ENCODE measurements around the gene SLC35E3.
"Not testable (repeated sequence)": the region's sequence is repeated elsewhere in the genome, so short reads cannot be mapped to it uniquely, and the experiment has no call there.

The SLC35E3 gene

DNA sequence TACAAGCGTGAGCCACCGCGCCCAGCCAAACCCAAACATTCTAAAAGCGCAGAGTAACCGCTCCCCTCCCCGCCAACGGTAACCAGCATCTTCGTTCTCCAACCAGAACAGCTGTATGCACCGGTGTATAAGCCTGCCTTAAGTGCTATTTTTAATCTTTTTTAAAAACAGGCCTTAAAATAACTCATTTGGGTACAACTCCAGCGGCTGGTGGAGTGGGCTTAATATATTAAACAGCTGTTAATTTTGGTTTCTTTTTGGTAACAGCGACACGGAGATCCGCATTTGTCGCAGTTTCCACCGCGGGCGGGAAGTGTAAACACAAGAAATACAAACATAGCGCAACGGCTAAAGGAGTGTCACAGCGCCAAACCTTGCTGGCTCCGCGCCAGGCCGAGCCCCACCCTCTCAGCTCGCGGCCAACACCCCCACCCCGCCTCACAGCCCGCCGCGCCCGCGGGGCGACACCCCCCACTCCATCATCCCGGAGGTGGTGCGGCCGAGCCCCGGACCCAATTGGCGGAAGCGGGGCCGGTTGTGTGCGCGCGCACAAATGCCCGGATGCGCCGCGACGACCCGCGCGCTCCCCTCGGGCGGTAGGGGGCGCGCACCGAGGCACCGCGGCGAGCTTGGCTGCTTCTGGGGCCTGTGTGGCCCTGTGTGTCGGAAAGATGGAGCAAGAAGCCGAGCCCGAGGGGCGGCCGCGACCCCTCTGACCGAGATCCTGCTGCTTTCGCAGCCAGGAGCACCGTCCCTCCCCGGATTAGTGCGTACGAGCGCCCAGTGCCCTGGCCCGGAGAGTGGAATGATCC is 61.8 kb downstream of the SLC35E3 start, which contains the start of gene MDM2:
TSS of gene MDM2 (plus strand) at position 602 of the 812 bp plus-strand sequence. CDS start 301 bp downstream, outside the sequence.
- Histone ChIP-seq H2BK5ac (ENCODE audit: low read length) (peak within 1 kb of the TSS; percentile 44), H3K4me1 (ENCODE audit: control insufficient read depth, low read depth, low read length) (peaks cover 6% of the 10 kb centered on the region), H3K27ac (ENCODE audit: low read depth, low read length) (peak within 1 kb of the TSS; percentile 100), H4K8ac (ENCODE audit: low read depth, low read length) (peak within 1 kb of the TSS; percentile 30), H3K23ac (ENCODE audit: low read length) (no peak within 1 kb of the TSS), H4K5ac (ENCODE audit: low read length) (no peak within 1 kb of the TSS), H2BK120ac (ENCODE audit: low read depth, low read length) (peak within 1 kb of the TSS; percentile 98), H3K27me3 (ENCODE audit: insufficient read depth, low read length, poor library complexity) (no peaks in the 10 kb centered on the region), H2BK15ac (replicated peaks; ENCODE audit: low read depth) (no peak within 1 kb of the TSS), H3K79me1 (ENCODE audit: low read length) (peaks cover 2% of the 10 kb centered on the region), H2AK5ac (ENCODE audit: low read length) (no peak within 1 kb of the TSS), H3K18ac (ENCODE audit: low read length) (peak within 1 kb of the TSS; percentile 100), H3K4ac (ENCODE audit: low read depth, low read length) (peak within 1 kb of the TSS; percentile 99), H3K56ac (ENCODE audit: low read length) (peak within 1 kb of the TSS; percentile 93), H3K79me2 (ENCODE audit: control insufficient read depth, insufficient read depth, low read length) (peaks cover 6% of the 10 kb centered on the region), H3K4me3 (ENCODE audit: low read length) (peak within 1 kb of the TSS; percentile 90), H3K9ac (ENCODE audit: low read length) (peak within 1 kb of the TSS; percentile 93), H3K4me2 (ENCODE audit: low read length) (peak within 1 kb of the TSS; percentile 84), H3K36me3 (ENCODE audit: control insufficient read depth, insufficient read depth, low read length) (no peaks in the 10 kb centered on the region)
- no CpG with 5 or more reads among the region's 72 CpGs for WGBS (ENCODE audit: extremely low coverage, insufficient coverage, low lambda C conversion rate)
- peak; percentile 97 for DNase-seq

DNA sequence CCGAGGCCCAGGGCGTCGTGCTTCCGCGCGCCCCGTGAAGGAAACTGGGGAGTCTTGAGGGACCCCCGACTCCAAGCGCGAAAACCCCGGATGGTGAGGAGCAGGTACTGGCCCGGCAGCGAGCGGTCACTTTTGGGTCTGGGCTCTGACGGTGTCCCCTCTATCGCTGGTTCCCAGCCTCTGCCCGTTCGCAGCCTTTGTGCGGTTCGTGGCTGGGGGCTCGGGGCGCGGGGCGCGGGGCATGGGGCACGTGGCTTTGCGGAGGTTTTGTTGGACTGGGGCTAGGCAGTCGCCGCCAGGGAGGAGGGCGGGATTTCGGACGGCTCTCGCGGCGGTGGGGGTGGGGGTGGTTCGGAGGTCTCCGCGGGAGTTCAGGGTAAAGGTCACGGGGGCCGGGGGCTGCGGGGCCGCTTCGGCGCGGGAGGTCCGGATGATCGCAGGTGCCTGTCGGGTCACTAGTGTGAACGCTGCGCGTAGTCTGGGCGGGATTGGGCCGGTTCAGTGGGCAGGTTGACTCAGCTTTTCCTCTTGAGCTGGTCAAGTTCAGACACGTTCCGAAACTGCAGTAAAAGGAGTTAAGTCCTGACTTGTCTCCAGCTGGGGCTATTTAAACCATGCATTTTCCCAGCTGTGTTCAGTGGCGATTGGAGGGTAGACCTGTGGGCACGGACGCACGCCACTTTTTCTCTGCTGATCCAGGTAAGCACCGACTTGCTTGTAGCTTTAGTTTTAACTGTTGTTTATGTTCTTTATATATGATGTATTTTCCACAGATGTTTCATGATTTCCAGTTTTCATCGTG is 62.6 kb downstream of the SLC35E3 start:
- H4K5ac ChIP-seq (ENCODE audit: low read length) = no peak overlapping the region
- H3K4me1 ChIP-seq (ENCODE audit: control insufficient read depth, low read depth, low read length) = peaks cover 6% of the 10 kb centered on the region
- H3K18ac ChIP-seq (ENCODE audit: low read length) = peak overlapping the region; percentile 100
- peak overlapping the region; percentile 99 for H3K4ac ChIP-seq (ENCODE audit: low read depth, low read length)
- peak overlapping the region; percentile 98 for H2BK120ac ChIP-seq (ENCODE audit: low read depth, low read length)
- H3K4me3 ChIP-seq (ENCODE audit: low read length) = peak overlapping the region; percentile 90
- no peak overlapping the region for H2AK5ac ChIP-seq (ENCODE audit: low read length)
- H3K79me2 ChIP-seq (ENCODE audit: control insufficient read depth, insufficient read depth, low read length) = peaks cover 6% of the 10 kb centered on the region
- H3K56ac ChIP-seq (ENCODE audit: low read length) = peak overlapping the region; percentile 93
- no peaks in the 10 kb centered on the region for H3K36me3 ChIP-seq (ENCODE audit: control insufficient read depth, insufficient read depth, low read length)
- H3K27ac ChIP-seq (ENCODE audit: low read depth, low read length) = peak overlapping the region; percentile 100
- WGBS (ENCODE audit: extremely low coverage, insufficient coverage, low lambda C conversion rate) = no CpG with 5 or more reads among the region's 61 CpGs
- peak overlapping the region; percentile 44 for H2BK5ac ChIP-seq (ENCODE audit: low read length)
- no peak overlapping the region for H2BK15ac ChIP-seq (replicated peaks; ENCODE audit: low read depth)
- H4K8ac ChIP-seq (ENCODE audit: low read depth, low read length) = peak overlapping the region; percentile 30
- no peaks in the 10 kb centered on the region for H3K27me3 ChIP-seq (ENCODE audit: insufficient read depth, low read length, poor library complexity)
- H3K23ac ChIP-seq (ENCODE audit: low read length) = no peak overlapping the region
- peak overlapping the region; percentile 93 for H3K9ac ChIP-seq (ENCODE audit: low read length)
- DNase-seq = peak; percentile 91
- peaks cover 2% of the 10 kb centered on the region for H3K79me1 ChIP-seq (ENCODE audit: low read length)
- peak overlapping the region; percentile 61 for H3K4me2 ChIP-seq (ENCODE audit: low read length)

DNA sequence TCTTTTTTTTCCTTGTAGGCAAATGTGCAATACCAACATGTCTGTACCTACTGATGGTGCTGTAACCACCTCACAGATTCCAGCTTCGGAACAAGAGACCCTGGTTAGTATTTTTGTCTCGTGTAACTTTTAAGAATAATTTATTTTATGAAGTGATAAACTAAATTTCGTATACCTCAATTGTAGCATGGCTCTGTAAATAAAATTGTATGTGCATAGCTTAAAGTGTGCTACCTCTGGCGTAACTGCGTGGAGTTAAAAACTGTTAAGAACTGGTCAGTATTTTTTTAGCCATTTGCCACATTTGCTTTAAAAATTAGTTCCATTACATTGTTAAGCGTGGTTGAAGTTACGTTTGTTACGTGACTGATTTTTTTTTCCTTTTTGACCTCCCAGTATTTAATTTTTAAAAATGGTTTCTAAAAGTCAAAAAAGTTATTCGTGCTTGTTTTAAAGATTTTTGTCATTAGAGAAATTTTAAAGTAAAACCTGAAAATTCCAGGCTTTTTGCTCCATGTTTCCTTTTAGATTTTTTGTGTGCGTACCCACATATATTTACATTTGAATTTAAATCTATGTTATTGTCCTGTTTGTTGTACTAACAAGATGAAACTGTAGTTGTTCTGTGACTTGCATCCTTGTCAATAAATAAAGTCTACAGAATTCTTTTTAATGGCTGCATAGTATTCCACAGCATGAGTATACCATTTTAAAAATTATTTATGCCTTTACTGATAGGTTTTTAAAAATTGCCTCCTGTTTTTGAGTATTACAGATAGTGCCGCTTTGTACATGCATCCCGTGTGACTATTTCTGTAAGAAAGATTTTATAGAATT is 63.4 kb downstream of the SLC35E3 start:
- H4K8ac ChIP-seq (ENCODE audit: low read depth, low read length) = no peak overlapping the region
- H3K23ac ChIP-seq (ENCODE audit: low read length) = no peak overlapping the region
- H3K56ac ChIP-seq (ENCODE audit: low read length) = peak overlapping the region; percentile 93
- peak overlapping the region; percentile 58 for H3K4me2 ChIP-seq (ENCODE audit: low read length)
- no peak overlapping the region for H2BK15ac ChIP-seq (replicated peaks; ENCODE audit: low read depth)
- H3K27ac ChIP-seq (ENCODE audit: low read depth, low read length) = peak overlapping the region; percentile 100
- peak overlapping the region; percentile 90 for H3K4me3 ChIP-seq (ENCODE audit: low read length)
- H3K4ac ChIP-seq (ENCODE audit: low read depth, low read length) = no peak overlapping the region
- no peak overlapping the region for H4K5ac ChIP-seq (ENCODE audit: low read length)
- peaks cover 6% of the 10 kb centered on the region for H3K79me2 ChIP-seq (ENCODE audit: control insufficient read depth, insufficient read depth, low read length)
- peak overlapping the region; percentile 28 for H2BK120ac ChIP-seq (ENCODE audit: low read depth, low read length)
- peak overlapping the region; percentile 73 for H3K9ac ChIP-seq (ENCODE audit: low read length)
- WGBS (ENCODE audit: extremely low coverage, insufficient coverage, low lambda C conversion rate) = no CpG with 5 or more reads among the region's 12 CpGs
- peak overlapping the region; percentile 100 for H3K18ac ChIP-seq (ENCODE audit: low read length)
- H2AK5ac ChIP-seq (ENCODE audit: low read length) = no peak overlapping the region
- H2BK5ac ChIP-seq (ENCODE audit: low read length) = no peak overlapping the region
- H3K4me1 ChIP-seq (ENCODE audit: control insufficient read depth, low read depth, low read length) = peaks cover 6% of the 10 kb centered on the region
- no peaks in the 10 kb centered on the region for H3K27me3 ChIP-seq (ENCODE audit: insufficient read depth, low read length, poor library complexity)
- no peaks in the 10 kb centered on the region for H3K36me3 ChIP-seq (ENCODE audit: control insufficient read depth, insufficient read depth, low read length)
- peaks cover 2% of the 10 kb centered on the region for H3K79me1 ChIP-seq (ENCODE audit: low read length)
- no peak for DNase-seq

DNA sequence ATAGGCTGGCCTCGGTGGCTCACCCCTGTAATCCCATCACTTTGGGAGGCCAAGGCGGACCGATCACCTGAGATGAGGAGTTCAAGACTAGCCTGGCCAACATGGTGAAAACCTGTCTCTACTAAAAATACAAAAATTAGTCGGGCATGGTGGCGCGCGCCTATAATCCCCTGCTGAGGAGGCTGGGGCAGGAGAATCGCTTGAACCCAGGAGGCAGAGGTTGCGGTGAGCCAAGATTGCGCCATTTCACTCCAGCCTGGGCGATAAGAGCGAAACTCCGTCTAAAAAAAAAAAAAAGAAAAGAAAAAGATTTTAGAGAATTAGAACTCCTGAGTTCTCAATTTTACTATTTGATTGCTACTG is 64.0 kb downstream of the SLC35E3 start:
- not testable (repeated sequence) for H3K18ac ChIP-seq (ENCODE audit: low read length); H3K4me2 ChIP-seq (ENCODE audit: low read length); H3K4ac ChIP-seq (ENCODE audit: low read depth, low read length); H2BK5ac ChIP-seq (ENCODE audit: low read length); H3K23ac ChIP-seq (ENCODE audit: low read length); H3K36me3 ChIP-seq (ENCODE audit: control insufficient read depth, insufficient read depth, low read length); H2AK5ac ChIP-seq (ENCODE audit: low read length); H3K27ac ChIP-seq (ENCODE audit: low read depth, low read length); H2BK15ac ChIP-seq (replicated peaks; ENCODE audit: low read depth); H4K8ac ChIP-seq (ENCODE audit: low read depth, low read length); H4K5ac ChIP-seq (ENCODE audit: low read length); H3K4me1 ChIP-seq (ENCODE audit: control insufficient read depth, low read depth, low read length); H3K56ac ChIP-seq (ENCODE audit: low read length); H3K4me3 ChIP-seq (ENCODE audit: low read length); DNase-seq; H3K79me1 ChIP-seq (ENCODE audit: low read length); H3K9ac ChIP-seq (ENCODE audit: low read length); H3K79me2 ChIP-seq (ENCODE audit: control insufficient read depth, insufficient read depth, low read length); H3K27me3 ChIP-seq (ENCODE audit: insufficient read depth, low read length, poor library complexity)
- H2BK120ac ChIP-seq (ENCODE audit: low read depth, low read length) = peak overlapping the region; percentile 28
- no CpG with 5 or more reads among the region's 13 CpGs for WGBS (ENCODE audit: extremely low coverage, insufficient coverage, low lambda C conversion rate)

- not testable (repeated sequence) for H3K4me2 ChIP-seq (ENCODE audit: low read length); H3K27ac ChIP-seq (ENCODE audit: low read depth, low read length); H3K18ac ChIP-seq (ENCODE audit: low read length); H3K36me3 ChIP-seq (ENCODE audit: control insufficient read depth, insufficient read depth, low read length); H3K4me3 ChIP-seq (ENCODE audit: low read length); H3K79me1 ChIP-seq (ENCODE audit: low read length); H3K23ac ChIP-seq (ENCODE audit: low read length); H2BK5ac ChIP-seq (ENCODE audit: low read length); H3K4ac ChIP-seq (ENCODE audit: low read depth, low read length); H2BK15ac ChIP-seq (replicated peaks; ENCODE audit: low read depth); H4K5ac ChIP-seq (ENCODE audit: low read length); H4K8ac ChIP-seq (ENCODE audit: low read depth, low read length); H2BK120ac ChIP-seq (ENCODE audit: low read depth, low read length); DNase-seq; H3K56ac ChIP-seq (ENCODE audit: low read length); H3K79me2 ChIP-seq (ENCODE audit: control insufficient read depth, insufficient read depth, low read length); H3K27me3 ChIP-seq (ENCODE audit: insufficient read depth, low read length, poor library complexity); H2AK5ac ChIP-seq (ENCODE audit: low read length); H3K9ac ChIP-seq (ENCODE audit: low read length); H3K4me1 ChIP-seq (ENCODE audit: control insufficient read depth, low read depth, low read length)
- no CpG with 5 or more reads among the region's 6 CpGs for WGBS (ENCODE audit: extremely low coverage, insufficient coverage, low lambda C conversion rate)
These were observed 65.6 kb downstream of the SLC35E3 start for GRCh38 chr12:68811573-68811972.
